HG02885 (cell line): ENCODE measurements around the gene LSS.
"Not testable (repeated sequence)": the region's sequence is repeated elsewhere in the genome, so short reads cannot be mapped to it uniquely, and the experiment has no call there.

Experiments
- ATAC-seq: cut with Tn5 transposase; IDR thresholded peaks from one replicate; pipeline ENCODE4 v1.9.1; 2021; ENCODE audit warnings: mild to moderate bottlenecking; ENCODE audit not compliant: unreplicated experiment, poor library complexity

The LSS gene

DNA sequence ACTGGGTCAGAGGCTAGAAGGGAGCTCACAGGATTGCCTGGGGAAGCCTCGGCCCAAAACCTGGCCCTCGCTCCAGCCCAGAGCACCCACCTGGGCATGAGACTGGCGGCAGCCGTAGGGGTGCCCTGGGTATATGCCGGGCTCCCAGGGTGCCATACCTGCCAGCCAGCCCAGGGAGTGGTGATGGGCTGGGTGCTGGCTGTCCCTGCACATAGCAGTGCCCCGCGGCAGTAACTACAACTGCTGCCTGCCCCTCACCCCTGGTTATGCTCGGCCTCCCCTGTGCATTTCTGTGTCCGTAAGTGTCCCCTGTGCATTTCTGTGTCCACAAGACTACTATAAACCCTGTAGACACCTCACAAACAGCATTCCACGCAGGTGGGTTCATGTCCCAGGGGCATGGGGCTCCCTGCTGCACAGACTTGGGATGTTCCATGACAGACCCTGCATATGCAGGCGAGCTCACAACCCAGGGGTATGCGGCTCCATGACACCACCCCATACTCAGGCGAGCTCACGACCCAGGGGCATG, 38.5 kb downstream of the LSS start:
- no peak for ATAC-seq

DNA sequence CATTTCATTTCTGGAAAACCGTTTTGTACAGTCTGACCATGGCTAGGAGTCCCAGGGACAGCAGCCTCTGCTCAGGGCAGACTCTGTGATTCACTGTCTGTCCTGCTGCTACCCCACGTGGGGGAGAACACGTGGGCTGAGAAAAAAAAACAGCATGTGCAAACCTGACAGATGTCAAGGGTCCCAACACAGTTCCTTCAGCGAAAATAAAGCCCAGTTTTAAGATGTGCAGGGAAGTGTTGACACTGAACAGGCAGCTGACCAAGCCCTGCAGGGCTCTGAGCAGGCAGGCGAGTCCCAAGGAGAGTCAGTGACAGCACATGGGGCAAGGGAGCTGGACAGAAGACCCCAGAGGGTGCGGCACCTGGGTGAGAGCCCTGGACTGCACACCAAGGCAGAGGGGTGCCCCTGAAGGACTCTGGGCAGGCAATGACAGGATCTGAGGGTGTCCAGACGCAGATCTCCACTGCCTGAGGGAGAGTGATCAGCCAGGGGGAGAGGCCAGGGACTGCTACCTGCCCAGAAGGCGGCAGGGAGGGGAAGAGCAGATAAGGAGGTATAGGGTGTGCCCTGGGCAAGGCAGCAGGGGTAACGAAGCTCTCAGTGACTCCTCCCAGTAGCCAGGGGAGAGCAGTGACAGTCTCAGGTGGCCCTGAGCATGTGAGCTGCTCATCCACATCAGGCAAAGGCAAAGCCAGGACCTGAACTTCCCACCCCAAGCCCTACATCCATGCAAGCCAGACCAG, 39.2 kb downstream of the LSS start:
- no peak for ATAC-seq

DNA sequence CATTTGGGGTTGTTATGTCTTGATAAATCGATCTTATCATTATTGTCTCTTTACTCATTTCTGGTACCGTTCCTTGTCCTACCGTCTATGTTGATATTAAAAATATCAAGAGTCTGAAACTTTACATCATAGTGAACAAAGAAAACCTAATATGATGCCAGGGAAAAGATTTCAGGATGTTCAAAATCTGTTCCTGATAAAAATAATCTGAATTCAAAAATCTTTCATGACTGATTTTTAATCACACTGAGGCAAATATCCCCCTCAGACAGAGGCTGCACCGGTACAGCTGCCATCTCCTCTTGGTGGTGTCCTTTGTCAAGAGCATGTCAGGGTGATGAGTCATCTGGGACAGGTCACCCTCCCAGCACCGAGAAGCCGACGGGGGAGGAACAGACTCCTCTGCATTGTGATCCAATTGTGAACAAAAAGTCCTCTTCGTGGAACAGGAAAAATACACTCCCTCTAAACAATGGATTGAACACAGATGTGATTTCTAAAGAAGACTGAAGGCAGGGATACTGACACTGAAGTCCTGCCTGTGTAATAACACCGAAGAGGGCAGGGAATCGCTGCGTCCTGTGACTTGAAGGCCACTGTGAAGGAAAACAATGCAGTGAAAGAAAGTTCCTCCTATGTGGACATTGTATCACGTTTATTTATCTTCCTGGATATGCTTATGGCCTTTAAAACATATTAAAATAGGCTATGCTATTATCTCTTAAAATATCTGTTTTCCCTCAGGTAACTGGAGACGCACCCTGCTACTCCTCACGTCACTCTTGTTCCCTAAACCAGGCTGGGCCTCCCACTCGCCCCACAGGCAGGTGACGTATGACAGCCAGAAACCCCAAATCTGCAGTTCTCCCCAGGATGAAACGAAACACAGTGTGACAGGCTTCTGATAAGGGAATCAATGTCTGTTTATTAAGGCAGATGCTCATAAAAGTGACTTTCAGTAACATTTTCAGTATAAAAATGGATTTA, 40.1 kb downstream of the LSS start:
- ATAC-seq, result no peak

GRCh38 chr21:46187814-46188213, 40.8 kb downstream of the LSS start:
- no peak for ATAC-seq

DNA sequence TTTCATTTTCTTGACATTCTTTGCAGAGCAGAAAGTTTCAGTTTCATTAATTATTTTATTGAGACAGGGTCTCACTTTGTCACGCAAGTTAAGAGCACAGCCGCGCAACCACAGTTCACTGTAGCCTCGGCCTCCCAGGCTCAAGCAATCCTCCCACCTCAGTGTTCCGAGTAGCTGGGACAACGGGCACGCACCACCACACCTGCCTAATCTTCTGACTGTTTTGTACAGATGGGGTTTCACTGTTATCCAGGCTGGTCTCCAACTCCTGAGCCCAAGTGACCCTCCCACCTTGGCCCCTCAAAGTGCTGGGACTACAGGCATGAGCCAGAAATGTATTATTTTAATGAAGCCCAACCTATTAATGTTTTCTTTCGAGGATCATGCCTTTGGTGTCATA, 41.3 kb downstream of the LSS start:
- ATAC-seq, result no peak

DNA sequence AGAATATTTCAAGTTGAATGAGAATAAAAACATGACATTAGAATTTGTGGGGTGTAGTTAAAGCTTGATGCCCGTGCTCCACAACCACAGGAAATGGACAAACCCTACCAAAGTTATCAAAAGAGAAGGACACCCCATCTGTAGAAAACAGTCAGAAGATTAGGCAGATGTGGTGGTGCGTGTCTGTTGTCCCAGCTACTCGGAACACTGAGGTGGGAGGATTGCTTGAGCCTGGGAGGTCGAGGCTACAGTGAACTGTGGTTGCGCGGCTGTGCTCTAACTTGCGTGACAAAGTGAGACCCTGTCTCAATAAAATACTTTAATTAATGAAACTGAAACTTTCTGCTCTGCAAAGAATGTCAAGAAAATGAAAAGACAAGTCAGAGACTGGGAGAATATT, 42.9 kb downstream of the LSS start:
- no peak for ATAC-seq

- peak; percentile 62 for ATAC-seq
These were observed 43.7 kb downstream of the LSS start for GRCh38 chr21:46184625-46185555.

DNA sequence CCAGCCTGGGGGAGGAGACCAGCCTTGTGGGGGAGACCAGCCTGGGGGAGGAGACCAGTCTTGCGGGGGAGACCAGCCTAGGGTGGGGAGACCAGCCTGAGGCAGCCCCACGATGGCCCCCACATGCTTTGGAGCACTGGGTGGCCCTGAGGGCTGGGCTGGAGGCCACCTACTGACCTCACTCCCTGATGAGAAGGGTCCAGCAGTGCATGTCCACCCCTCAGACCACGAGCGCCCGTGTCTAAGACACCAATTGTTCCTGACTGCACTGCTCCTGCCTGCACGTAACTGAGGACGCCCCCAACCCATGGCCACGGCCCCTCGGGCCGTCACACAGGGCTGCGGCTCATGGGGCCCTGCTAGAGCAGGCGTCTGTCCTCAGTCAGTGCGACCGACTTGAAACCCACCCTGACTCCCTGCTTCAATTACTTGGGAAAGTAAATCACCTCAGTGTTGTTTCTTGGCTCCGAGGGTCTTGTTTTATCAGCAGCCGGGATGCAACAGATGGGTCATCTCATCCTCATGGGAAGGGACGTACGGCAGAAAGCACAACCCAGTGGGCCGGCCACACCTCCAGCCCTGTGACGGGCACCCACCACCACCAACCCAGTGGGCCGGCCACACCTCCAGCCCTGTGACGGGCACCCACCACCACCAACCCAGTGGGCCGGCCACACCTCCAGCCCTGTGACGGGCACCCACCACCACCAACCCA, 44.5 kb downstream of the LSS start, which contains the start of gene SPATC1L:
SPATC1L (minus strand) TSS at position 550 of the 715 bp plus-strand sequence. CDS start 1,643 bp downstream, outside the sequence.
- ATAC-seq, result peak; percentile 55

- ATAC-seq, result not testable (repeated sequence)
These were observed 45.2 kb downstream of the LSS start for GRCh38 chr21:46183337-46183909.

GRCh38 chr21:46182548-46183336, 45.8 kb downstream of the LSS start:
- ATAC-seq, result no peak

- ATAC-seq, result no peak
These were observed 46.5 kb downstream of the LSS start for GRCh38 chr21:46181953-46182547.

DNA sequence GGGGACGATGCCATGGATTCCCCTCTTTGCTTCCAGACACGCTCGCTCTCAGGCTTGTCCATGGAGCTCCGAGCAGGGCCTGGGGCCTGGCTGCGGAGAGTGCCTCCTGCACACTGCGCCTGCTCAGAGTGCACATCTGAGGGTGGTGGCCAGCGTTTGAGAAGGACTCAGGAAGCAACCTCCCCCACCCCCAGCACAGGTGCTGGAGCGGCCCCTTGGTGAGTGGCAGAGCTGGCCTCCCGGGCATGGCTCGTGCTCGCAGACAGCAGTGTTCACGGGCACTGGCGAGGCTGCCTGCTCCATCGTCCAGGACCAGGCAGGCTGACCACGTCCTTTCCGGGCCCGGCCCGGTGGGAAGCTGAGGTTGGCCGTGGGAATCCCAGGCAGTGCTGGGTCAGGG, 47.1 kb downstream of the LSS start:
- ATAC-seq, result no peak

- ATAC-seq, result no peak
These were observed 47.7 kb downstream of the LSS start for GRCh38 chr21:46180778-46181391.

GRCh38 chr21:46180079-46180722, 48.4 kb downstream of the LSS start:
- no peak for ATAC-seq

DNA sequence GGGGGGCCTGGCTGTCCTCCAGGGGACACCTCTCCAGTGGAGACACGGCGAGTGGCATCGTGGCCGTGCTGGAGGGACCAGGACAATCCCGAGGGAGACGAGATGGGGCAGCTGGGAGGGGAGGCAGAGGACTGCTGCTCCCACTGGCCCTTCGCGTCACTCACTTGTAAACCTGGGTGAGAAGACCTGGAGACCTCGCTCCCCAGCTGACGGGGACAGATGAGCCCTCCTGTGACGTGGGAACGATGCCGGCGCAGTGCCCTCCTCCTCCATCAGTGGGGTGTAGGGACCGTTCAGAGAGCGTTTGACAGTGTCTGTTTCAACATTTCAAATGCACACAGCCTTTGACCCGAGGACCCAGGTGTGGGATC, 48.9 kb downstream of the LSS start:
- no peak for ATAC-seq

DNA sequence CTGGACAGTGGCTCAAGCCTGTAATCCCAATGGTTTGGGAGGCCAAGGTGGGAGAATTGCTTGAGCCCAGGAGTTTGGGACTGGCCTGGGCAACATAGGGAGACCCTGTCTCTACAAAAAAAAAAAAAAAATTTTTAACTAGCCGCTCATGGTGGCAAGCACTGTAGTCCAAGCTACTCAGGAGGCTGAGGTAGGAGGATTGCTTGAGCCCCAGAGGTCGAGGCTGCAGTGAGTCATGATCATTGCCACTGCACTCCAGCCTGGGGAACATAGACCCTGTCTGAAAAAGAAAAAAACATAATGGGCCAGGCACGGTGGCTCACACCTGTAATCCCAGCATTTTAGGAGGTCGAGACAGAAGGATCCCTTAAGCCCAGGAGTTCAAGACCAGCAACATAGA, 49.6 kb downstream of the LSS start:
- ATAC-seq, result no peak
